Bronchial epithelial cell (primary cell): ENCODE results near the gene MYBPH. TPM values are rescaled to one million over a fixed set of nuclear protein-coding genes. Genes with fewer than 3 reads are reported as not detected.
A peak's percentile ranks its signal among the peaks of the same experiment; 100 is the strongest.

Experiments used
- DNase-seq: peaks from one replicate; pipeline ENCODE4 v3.0.0-alpha.2; 2010; ENCODE audit warnings: low read depth
- FAIRE-seq: peaks from 2 replicates; lab custom pipeline; 2011; peaks lifted over from hg19 to GRCh38; lab: Jason Lieb, UNC
- H3K27me3 ChIP-seq: 2 replicates; pipeline ENCODE4 v1.5.1; 2011; ENCODE audit warnings: low read length; ENCODE audit not compliant: control insufficient read depth, insufficient read depth
- H3K36me3 ChIP-seq: 2 replicates; pipeline ENCODE4 v1.5.1; 2011; ENCODE audit warnings: low read length; ENCODE audit not compliant: control insufficient read depth, insufficient read depth
- H3K4me3 ChIP-seq: 2 replicates; pipeline ENCODE4 v1.5.1; 2011; ENCODE audit warnings: mild to moderate bottlenecking, low read depth, low read length, control low read depth
- CTCF ChIP-seq: IDR thresholded peaks from 2 replicates; pipeline ENCODE4 v1.5.1; 2011; ENCODE audit warnings: mild to moderate bottlenecking, moderate library complexity, low read length, control low read depth, inconsistent platforms; ENCODE audit not compliant: insufficient read depth, severe bottlenecking
- total RNA-seq: library from RNA; depleted of rRNA; stranded (reverse); fragments of >200 nt; gene quantifications from 2 replicates; pipeline ENCODE4 v1.2.1, GENCODE V29; 2014

The MYBPH gene
- total RNA-seq, 1 donor from 2014 or later = not detected

GRCh38 chr1:203136409-203137042 lies 39.1 kb downstream of the MYBPH start:
- H3K4me3 ChIP-seq = no peak overlapping the region
- TF ChIP-seq CTCF = peak; percentile 19
- no peak for FAIRE-seq

GRCh38 chr1:203135636-203136305 lies 39.9 kb downstream of the MYBPH start:
- Histone ChIP-seq H3K4me3 (no peak overlapping the region), H3K36me3 (no peaks in the 10 kb centered on the region), H3K27me3 (no peaks in the 10 kb centered on the region)
- no peak for FAIRE-seq
- no peak for TF ChIP-seq CTCF
- DNase-seq = peak; percentile 31

More at GRCh38 chr1:203136409-203137042, 39.1 kb downstream of the MYBPH start:
- Histone ChIP-seq H3K36me3 (no peaks in the 10 kb centered on the region), H3K27me3 (peaks cover 1% of the 10 kb centered on the region)
- no peak for DNase-seq

- no peaks in the 10 kb centered on the region for H3K36me3 ChIP-seq
- H3K4me3 ChIP-seq = no peak overlapping the region
- no peak for TF ChIP-seq CTCF
- FAIRE-seq (peak; percentile 55), DNase-seq (peak; percentile 43)
- H3K27me3 ChIP-seq = no peaks in the 10 kb centered on the region
These were observed 41.5 kb downstream of the MYBPH start for GRCh38 chr1:203133970-203134725.

GRCh38 chr1:203131548-203132200 lies 44.0 kb downstream of the MYBPH start:
- DNase-seq (no peak), FAIRE-seq (no peak)

More at GRCh38 chr1:203131548-203132200, 44.0 kb downstream of the MYBPH start:
- Histone ChIP-seq H3K4me3 (no peak overlapping the region), H3K27me3 (peaks cover 6% of the 10 kb centered on the region), H3K36me3 (no peaks in the 10 kb centered on the region)
- no peak for TF ChIP-seq CTCF
